ENCODE data around the gene KIF1C.

GRCh38 chr17:5068236-5068635 is 70.5 kb downstream of the KIF1C start:
- TF ChIP-seq, protein P1, sequence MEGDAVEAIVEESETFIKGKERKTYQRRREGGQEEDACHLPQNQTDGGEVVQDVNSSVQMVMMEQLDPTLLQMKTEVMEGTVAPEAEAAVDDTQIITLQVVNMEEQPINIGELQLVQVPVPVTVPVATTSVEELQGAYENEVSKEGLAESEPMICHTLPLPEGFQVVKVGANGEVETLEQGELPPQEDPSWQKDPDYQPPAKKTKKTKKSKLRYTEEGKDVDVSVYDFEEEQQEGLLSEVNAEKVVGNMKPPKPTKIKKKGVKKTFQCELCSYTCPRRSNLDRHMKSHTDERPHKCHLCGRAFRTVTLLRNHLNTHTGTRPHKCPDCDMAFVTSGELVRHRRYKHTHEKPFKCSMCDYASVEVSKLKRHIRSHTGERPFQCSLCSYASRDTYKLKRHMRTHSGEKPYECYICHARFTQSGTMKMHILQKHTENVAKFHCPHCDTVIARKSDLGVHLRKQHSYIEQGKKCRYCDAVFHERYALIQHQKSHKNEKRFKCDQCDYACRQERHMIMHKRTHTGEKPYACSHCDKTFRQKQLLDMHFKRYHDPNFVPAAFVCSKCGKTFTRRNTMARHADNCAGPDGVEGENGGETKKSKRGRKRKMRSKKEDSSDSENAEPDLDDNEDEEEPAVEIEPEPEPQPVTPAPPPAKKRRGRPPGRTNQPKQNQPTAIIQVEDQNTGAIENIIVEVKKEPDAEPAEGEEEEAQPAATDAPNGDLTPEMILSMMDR (conservative IDR thresholded peaks at IDR 0.05; ENCODE audit: low read depth, low read length): no peak
- TF ChIP-seq EZH2 (IDR thresholded peaks at IDR 0.05; ENCODE audit: borderline replicate concordance, low read depth, low read length, poor library complexity, severe bottlenecking): no peak
